SHP77 (cell line): Measurements from ENCODE around the gene XIRP1.
"Not testable (repeated sequence)": the region's sequence is repeated elsewhere in the genome, so short reads cannot be mapped to it uniquely, and the experiment has no call there.

Source experiments
- DNase-seq, 2 experiments: peaks; one replicate each; lab custom pipeline; 2025; lab: John Stamatoyannopoulos, UW

The XIRP1 gene

DNA sequence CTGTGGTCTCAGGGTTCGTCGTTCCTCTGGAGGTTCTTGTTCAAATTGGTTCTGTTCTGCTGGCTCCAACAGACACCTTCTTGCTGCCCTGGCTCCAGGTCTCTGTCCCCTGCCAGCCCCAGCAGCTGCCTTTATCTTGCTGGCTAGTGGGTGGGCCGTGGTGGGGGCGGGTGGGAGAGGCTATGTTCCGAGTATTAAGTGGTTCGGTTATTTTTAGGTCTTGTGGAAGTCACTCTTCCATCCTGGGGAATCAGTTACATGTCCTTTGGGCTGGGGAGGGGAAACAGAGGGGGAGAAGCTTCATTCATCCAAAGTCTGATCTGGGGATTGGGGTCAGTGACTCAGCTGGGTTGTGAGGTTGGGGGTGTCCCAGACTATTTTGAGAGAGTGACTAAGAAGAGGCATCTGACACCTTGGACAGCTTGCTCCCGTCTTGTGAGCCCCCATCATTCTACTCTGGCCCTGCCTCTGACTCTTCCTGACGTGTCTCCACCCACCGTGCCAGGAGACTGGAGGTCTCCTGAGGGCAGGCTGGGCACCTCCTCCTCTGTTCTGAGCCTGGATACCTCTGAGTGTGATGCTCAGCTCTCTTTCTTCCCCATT is at the start of gene XIRP1:
XIRP1 (minus strand) TSS at position 106 of the 603 bp plus-strand sequence. CDS start 3,150 bp downstream, outside the sequence.
- no peak for DNase-seq

DNA sequence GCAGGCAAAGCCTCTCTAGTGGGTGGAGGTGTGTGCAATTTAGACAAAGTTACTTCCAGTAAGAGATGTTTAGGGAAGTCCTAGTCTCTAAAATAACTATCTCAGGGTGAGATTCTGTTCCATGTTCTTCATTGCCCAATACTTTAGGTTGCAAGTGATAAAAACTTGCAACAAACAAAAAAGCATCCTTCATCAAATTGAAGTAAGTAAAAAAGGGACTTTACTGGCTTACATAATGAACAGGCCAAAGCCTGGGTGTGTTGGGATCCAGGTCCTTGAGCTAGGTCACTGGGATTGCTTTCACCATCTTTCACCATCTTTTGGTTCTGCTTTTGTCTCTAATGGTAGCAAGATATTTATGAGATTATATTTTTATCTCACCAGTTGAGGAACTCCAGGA is 49.2 kb upstream of the XIRP1 start:
- DNase-seq, result no peak

DNA sequence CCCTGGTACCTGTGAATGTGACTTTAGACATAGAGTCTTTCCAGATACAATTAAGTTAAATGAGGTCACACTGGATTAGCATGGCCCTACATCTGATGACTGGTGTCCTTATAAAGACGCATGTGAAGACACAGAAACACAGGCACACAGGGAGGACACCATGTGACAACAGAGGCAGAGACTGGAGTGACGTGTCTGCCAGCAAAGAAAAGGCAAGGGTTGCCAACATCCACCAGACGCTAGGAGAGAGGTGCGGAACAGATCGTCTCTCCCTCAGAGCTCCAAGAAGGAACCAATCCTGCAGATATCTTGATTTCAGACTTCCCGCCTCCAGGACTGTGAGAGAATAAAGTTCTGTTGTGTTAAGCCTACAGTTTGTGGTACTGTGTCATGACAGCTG is 44.6 kb upstream of the XIRP1 start:
- no peak for DNase-seq

GRCh38 chr3:39234651-39235050 is 42.3 kb upstream of the XIRP1 start:
- DNase-seq, result no peak

- no peak for DNase-seq
Measured at GRCh38 chr3:39232859-39233258, 40.5 kb upstream of the XIRP1 start.

DNA sequence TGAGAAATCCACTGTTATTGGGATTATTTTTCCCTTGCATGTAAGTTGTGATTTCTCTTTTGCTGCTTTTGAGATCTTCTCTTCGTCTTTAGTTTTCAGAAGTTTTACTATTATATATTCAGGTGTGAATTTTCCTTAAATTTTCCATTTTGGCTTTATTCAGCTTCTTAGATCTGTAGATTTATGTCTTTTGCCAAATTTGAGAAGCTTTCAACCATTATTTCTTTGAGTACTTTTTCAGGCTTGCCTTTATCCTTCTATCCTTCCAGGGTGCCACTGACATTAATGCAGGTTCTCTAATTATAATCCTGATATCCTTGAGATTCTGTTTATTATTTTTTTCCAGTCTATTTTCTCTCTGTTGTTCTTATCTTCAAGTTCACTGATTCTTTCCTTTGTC is 38.1 kb upstream of the XIRP1 start:
- DNase-seq, result no peak

DNA sequence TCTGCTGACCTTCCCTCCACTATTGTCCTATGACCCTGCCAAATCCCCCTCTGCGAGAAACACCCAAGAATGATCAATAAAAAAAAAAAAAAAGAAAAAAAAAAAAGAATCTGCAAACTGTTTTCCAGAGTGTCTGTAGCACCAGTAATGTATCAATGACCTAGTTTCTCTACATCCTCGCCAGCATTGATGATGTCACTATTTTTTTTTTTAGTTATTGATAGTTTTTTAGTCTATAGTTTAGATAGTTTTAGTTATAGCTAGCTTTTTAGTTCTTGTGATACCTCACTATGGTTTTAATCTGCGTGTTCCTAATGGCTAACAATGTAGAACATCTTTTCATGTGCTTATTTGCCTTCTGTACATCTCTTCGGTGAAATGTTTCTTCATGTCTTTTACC is 36.1 kb upstream of the XIRP1 start:
- DNase-seq, result no peak

- not testable (repeated sequence) for DNase-seq
Measured at GRCh38 chr3:39227596-39227995, 35.2 kb upstream of the XIRP1 start.

DNA sequence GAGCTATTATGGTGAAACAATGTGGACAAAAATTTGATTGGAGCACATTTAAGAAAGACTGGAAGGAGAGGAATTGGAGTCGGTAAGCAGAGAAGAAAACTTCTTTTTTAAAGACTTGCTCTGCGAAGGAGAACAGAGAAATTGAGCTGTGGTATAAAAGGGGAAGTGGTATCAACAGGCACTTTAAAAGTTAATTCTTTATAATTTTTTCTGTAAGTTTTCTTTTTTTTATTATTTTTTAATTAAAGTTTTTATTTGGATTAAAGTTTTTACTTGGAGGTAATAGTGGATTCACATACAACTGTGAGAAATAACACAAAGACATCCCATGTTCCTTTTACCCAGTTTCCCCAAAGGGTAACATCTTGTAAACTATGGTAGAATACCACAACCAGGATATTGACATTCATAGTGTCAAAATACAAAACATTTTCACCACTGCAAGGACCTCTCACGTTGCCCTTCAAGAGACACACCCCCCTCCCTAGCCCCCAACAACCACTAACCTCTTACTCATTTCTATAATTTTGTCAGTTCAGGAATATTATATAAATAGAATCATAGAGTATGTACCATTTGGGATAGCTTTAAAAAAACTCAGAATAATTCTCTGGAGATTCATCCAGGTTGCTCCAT is 33.8 kb upstream of the XIRP1 start:
- DNase-seq, result no peak

GRCh38 chr3:39224288-39224687 is 31.9 kb upstream of the XIRP1 start:
- DNase-seq, result no peak

- DNase-seq, result no peak
Measured at GRCh38 chr3:39222939-39223338, 30.5 kb upstream of the XIRP1 start.

DNA sequence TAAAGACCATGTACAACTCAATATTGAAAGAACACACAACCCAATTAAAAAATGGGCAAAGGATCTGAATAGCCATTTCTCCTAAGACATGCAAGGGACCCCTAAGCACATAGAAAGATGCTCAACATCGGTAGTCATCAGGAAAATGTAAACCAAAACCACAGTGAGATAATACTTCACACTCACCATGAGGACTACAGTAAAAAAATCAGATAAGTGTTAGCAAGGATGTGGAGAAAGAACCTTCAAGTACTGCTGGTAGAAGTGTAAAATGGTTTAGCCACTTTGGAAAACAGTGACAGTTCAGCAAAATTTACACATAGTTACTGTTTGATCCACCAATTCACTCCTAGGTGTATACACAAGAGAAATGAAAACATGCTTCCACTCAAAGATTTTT is 30.1 kb upstream of the XIRP1 start:
- no peak for DNase-seq

DNA sequence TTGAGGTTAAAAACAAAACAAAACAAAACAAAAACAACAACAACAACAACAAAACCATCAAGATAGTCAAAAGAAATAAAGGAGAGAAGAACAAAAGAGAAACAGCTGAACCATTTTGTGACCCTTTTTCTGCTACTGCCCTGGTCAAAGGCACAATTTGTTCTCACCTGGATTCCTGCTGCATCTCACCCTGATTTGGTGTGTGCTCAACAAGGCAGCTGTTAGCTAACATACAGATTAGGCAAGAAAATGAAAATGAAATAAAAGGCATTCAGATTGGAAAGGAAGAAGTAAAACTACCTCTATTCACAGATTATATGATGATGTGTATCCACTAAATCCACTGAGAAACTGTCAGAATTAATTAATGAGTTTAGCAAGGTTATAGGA is 28.7 kb upstream of the XIRP1 start:
- DNase-seq, result no peak

DNA sequence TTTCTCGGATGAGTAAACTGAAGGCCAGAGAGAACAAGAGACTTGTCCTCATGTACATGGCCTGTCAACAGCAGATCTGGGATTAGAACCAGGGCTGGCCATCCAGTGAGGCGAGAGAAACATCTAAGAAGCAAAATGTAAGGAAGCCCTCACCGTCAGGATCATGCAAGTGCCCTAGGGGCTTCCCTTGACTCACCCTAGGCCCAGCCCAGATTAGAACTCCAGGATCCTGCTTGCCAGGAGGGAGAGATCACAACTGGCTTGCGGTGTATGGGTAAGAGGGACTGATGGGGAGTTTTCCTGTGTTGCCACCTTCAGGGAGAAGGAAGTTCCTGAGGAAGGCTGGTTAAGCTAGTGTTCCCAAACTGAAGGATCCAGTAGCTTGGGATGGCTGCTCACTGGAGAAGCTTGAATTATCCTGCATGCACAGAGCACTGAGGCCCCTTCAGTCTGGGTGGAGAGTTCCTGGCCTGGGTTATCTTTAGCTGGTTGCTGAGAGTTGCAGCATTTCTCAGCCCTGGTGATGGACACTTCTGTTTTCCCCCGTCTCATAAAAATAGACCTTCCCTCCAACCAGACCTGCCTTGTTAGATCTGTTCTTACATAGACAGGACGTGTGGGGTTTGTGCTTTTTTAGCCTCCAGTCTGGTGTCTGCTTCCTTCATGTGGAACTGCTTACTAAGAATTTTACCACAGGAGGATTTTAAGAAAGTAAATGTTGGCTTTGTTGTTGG is 28.2 kb upstream of the XIRP1 start:
- DNase-seq, result no peak

DNA sequence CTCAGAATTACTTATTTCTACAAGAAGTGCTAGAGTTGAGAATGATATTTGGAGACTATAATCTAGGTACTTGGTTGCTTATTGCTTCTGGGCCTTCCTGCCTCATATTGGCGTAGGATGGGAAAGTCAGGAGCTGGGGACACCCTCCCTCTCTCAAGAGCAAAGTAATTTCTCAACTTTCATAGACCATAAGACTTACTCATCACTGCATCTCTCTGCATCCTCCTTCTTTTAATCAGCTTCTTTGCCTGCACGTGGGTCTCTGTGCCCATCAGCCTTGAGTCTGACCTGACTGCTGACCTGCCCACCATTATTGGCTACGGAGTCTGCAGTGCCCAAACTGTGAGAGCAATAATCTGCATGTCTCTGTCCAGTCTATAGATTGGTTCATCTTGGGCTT is 27.3 kb upstream of the XIRP1 start:
- no peak for DNase-seq

DNA sequence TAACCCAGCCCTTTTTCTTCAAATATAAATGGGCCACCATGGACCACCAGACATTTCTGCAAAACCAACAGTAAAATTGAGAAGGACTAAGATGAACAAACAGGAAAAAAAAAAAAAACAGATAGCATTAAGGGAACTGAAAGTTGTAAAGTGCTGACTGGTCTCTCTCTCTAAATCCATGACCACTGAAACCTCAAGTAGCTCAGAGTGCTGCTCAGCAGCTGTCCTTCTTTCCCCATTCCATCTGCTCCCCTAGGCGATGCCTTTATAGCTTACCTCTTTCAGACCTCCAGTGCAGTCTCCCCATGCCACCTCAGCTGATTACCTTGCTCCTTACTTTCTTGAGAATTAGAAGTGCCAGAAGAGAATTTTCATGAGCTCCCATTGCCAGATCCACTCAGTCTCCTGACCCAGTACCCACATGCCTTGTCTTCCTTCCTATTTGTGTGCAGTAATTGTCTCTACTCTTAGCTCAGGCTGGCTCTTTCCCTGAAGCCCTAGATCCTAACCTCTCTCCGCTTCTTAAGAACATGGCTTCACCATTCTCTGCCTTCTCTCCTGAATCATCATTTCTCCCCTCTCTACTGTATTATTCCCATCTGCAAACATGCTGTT is 23.9 kb upstream of the XIRP1 start:
- DNase-seq, result no peak

DNA sequence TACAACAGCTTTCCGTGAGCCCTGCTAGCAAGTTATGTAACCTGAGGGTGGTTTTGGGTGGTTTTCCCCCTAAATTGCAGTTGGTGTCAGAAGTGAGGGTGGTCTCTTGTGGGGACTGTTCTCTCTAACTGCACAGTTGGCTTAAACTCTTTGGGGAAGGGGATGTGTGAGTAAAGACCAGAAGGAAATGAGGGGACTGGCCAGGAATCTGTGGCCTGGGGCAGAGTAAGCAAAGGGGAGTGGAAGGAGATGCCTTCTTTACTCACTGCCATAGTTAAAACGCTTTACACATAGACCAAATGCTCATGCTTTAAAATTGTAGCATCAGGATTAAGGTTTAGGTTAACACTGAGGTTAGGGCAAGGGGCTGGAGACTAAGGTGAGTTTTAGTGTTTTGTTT is 21.2 kb upstream of the XIRP1 start:
- no peak for DNase-seq

- no peak for DNase-seq
Measured at GRCh38 chr3:39212665-39213064, 20.3 kb upstream of the XIRP1 start.

DNA sequence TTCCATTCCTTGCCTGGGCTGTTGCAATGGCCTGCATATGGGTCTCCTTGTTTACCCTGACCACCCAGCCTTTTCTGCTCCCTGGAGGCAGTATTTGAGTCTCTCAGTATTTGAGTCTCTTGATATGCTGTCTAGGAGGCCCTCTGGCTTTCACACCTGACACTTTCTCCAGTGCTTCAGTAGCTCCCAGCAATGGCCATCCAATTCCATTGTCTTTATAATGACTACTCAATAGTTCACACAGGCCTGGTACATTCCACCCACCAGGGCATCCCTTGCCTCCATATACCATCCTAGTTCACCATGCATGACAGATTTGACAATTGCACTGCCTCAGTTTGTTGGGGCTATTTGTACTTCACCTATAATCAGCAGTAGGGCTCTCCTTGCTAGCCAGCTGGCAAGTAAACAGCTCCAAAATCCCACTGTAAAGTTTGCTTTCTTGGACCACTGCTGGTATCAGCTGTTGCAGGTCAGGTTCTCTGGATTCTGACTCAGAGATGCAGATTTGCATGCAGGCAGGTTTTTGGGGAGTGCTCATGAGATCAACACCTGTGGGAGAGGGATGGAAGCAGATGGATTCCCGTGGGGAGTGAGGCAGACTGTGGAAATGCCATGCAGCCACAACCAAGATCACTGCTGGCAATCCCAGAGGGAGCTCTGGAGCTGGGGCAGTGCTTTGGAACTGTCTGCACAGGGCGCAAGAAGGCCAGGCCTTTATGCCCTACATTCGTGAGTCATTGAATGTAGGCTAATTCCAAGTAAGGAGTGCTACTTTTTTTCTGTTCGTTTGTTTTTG is 19.1 kb upstream of the XIRP1 start:
- DNase-seq, result no peak

- DNase-seq, result no peak
Measured at GRCh38 chr3:39210078-39210477, 17.7 kb upstream of the XIRP1 start.

- DNase-seq, result no peak
Measured at GRCh38 chr3:39209329-39209970, 17.1 kb upstream of the XIRP1 start.
